ENCODE data around the gene ADGRL4. TPM values are rescaled to one million over a fixed set of nuclear protein-coding genes. Genes with fewer than 3 reads are reported as not detected.

Gene ADGRL4
- total RNA-seq (2014; rRNA removed; shearing (Covaris generic)) (0.24 and 1.3 TPM in 2 replicates), polyA plus RNA-seq (2016; fragmentation: Nextera tagmentation; extraction: Ambion mirVana) (0.31 and 0.32 TPM in 2 replicates)
- long read RNA-seq, partial matches to known transcripts: 1 of 1 reads
- long read RNA-seq, other reads (novel, unspliced or antisense): 0 of 1 reads

DNA sequence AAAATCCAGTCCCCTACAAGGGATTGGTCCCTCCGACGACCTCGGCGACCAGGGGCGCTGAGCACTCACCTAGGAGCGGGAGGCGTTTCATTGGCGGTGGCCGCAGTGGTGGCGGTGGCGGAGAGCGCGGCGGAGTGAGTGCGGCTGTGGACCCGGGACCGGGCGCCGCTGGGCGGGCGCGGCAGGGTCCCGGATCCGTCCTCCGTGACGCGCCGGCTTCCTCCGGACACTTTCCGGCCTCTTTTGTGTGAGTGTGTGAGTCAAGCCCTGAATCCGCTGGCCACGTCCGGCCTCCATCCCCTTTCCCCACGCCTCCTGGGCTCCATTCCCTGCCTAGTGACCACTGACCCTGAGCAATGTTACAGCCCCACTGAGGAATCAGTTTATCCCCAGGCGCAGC lies at the start of gene ADGRL4:
Gene ADGRL4 (minus strand): TSS at position 167 of the 400 bp plus-strand sequence. CDS start 76 bp downstream, at position 91.
- H3K4me3 ChIP-seq: peak within 1 kb of the TSS; percentile 67
- Mint-ChIP-seq H3K9me3 (no peaks in the 10 kb centered on the region), H3K27ac (peak within 1 kb of the TSS; percentile 78; the same call in 1 of the 2 replicates), H3K4me3 (peak within 1 kb of the TSS; percentile 88), H3K4me1 (peaks cover 13% of the 10 kb centered on the region), H3K36me3 (ENCODE audit: low read depth) (no peaks in the 10 kb centered on the region), H3K27me3 (ENCODE audit: insufficient read depth, low read depth, poor library complexity) (peaks cover 2% of the 10 kb centered on the region)
- no peak for TF ChIP-seq EZH2 (IDR thresholded peaks at IDR 0.05; ENCODE audit: low read depth, unreplicated experiment)
- peak; percentile 36; the same call in 1 of the 2 replicates for TF ChIP-seq CREB1 (CRISPR knock-in tag; IDR thresholded peaks at IDR 0.05; ENCODE audit: low read depth)
- H3K4me2 ChIP-seq: peak within 1 kb of the TSS; percentile 83
- H3F3A ChIP-seq (replicated peaks; ENCODE audit: low read depth): no peaks in the 10 kb centered on the region
- H2AFZ ChIP-seq: peak within 1 kb of the TSS; percentile 99
- H3K27me3 ChIP-seq (ENCODE audit: insufficient read depth): no peaks in the 10 kb centered on the region
- no peaks in the 10 kb centered on the region for H3K4me1 ChIP-seq (ENCODE audit: insufficient read depth)
- H3K79me2 ChIP-seq (replicated peaks; ENCODE audit: insufficient read depth): no peaks in the 10 kb centered on the region
- peak; percentile 74 for DNase-seq (ENCODE audit: low spot score)
- no peaks in the 10 kb centered on the region for H3K9me2 ChIP-seq (ENCODE audit: insufficient read depth)
- H3K36me3 ChIP-seq (ENCODE audit: insufficient read depth): no peaks in the 10 kb centered on the region
- ATAC-seq: peak; percentile 100
- no peak within 1 kb of the TSS for H3K27ac ChIP-seq (ENCODE audit: low read depth)
- H4K20me1 ChIP-seq (replicated peaks; ENCODE audit: insufficient read depth): no peaks in the 10 kb centered on the region

- H3K27me3 ChIP-seq (ENCODE audit: insufficient read depth): no peaks in the 10 kb centered on the region
- H3K27ac ChIP-seq (ENCODE audit: low read depth): no peak overlapping the region
- DNase-seq (ENCODE audit: low spot score): no peak
- H3K27ac Mint-ChIP-seq: no peak overlapping the region
- H3F3A ChIP-seq (replicated peaks; ENCODE audit: low read depth): no peaks in the 10 kb centered on the region
- H3K4me3 Mint-ChIP-seq: no peak overlapping the region
- peaks cover 14% of the 10 kb centered on the region for H3K4me1 Mint-ChIP-seq
- no peaks in the 10 kb centered on the region for H4K20me1 ChIP-seq (replicated peaks; ENCODE audit: insufficient read depth)
- no peaks in the 10 kb centered on the region for H3K9me2 ChIP-seq (ENCODE audit: insufficient read depth)
- no peak overlapping the region for H3K4me3 ChIP-seq
- 0 out of 2 replicates have a peak, but pooled peaks cover 6% of the 10 kb centered on the region for H3K4me1 ChIP-seq (ENCODE audit: insufficient read depth)
- H3K9me3 Mint-ChIP-seq: no peaks in the 10 kb centered on the region
- no peak overlapping the region for H2AFZ ChIP-seq
- peaks cover 1% of the 10 kb centered on the region for H3K27me3 Mint-ChIP-seq (ENCODE audit: insufficient read depth, low read depth, poor library complexity)
- no peaks in the 10 kb centered on the region for H3K79me2 ChIP-seq (replicated peaks; ENCODE audit: insufficient read depth)
- no peaks in the 10 kb centered on the region; the same call in 2 of the 3 replicates for H3K36me3 Mint-ChIP-seq (ENCODE audit: low read depth)
- no peak overlapping the region for H3K4me2 ChIP-seq
- H3K36me3 ChIP-seq (ENCODE audit: insufficient read depth): no peaks in the 10 kb centered on the region
- ATAC-seq: no peak
- TF ChIP-seq, protein P1, sequence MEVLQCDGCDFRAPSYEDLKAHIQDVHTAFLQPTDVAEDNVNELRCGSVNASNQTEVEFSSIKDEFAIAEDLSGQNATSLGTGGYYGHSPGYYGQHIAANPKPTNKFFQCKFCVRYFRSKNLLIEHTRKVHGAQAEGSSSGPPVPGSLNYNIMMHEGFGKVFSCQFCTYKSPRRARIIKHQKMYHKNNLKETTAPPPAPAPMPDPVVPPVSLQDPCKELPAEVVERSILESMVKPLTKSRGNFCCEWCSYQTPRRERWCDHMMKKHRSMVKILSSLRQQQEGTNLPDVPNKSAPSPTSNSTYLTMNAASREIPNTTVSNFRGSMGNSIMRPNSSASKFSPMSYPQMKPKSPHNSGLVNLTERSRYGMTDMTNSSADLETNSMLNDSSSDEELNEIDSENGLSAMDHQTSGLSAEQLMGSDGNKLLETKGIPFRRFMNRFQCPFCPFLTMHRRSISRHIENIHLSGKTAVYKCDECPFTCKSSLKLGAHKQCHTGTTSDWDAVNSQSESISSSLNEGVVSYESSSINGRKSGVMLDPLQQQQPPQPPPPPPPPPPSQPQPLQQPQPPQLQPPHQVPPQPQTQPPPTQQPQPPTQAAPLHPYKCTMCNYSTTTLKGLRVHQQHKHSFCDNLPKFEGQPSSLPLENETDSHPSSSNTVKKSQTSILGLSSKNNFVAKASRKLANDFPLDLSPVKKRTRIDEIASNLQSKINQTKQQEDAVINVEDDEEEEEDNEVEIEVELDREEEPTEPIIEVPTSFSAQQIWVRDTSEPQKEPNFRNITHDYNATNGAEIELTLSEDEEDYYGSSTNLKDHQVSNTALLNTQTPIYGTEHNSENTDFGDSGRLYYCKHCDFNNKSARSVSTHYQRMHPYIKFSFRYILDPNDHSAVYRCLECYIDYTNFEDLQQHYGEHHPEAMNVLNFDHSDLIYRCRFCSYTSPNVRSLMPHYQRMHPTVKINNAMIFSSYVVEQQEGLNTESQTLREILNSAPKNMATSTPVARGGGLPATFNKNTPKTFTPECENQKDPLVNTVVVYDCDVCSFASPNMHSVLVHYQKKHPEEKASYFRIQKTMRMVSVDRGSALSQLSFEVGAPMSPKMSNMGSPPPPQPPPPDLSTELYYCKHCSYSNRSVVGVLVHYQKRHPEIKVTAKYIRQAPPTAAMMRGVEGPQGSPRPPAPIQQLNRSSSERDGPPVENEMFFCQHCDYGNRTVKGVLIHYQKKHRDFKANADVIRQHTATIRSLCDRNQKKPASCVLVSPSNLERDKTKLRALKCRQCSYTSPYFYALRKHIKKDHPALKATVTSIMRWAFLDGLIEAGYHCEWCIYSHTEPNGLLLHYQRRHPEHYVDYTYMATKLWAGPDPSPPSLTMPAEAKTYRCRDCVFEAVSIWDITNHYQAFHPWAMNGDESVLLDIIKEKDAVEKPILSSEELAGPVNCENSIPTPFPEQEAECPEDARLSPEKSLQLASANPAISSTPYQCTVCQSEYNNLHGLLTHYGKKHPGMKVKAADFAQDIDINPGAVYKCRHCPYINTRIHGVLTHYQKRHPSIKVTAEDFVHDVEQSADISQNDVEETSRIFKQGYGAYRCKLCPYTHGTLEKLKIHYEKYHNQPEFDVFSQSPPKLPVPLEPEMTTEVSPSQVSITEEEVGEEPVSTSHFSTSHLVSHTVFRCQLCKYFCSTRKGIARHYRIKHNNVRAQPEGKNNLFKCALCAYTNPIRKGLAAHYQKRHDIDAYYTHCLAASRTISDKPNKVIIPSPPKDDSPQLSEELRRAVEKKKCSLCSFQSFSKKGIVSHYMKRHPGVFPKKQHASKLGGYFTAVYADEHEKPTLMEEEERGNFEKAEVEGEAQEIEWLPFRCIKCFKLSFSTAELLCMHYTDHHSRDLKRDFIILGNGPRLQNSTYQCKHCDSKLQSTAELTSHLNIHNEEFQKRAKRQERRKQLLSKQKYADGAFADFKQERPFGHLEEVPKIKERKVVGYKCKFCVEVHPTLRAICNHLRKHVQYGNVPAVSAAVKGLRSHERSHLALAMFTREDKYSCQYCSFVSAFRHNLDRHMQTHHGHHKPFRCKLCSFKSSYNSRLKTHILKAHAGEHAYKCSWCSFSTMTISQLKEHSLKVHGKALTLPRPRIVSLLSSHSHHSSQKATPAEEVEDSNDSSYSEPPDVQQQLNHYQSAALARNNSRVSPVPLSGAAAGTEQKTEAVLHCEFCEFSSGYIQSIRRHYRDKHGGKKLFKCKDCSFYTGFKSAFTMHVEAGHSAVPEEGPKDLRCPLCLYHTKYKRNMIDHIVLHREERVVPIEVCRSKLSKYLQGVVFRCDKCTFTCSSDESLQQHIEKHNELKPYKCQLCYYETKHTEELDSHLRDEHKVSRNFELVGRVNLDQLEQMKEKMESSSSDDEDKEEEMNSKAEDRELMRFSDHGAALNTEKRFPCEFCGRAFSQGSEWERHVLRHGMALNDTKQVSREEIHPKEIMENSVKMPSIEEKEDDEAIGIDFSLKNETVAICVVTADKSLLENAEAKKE (CRISPR knock-in tag; IDR thresholded peaks at IDR 0.05): no peak
- TF ChIP-seq STAT1 (IDR thresholded peaks at IDR 0.05; ENCODE audit: unreplicated experiment): no peak
- TF ChIP-seq, protein P2, sequence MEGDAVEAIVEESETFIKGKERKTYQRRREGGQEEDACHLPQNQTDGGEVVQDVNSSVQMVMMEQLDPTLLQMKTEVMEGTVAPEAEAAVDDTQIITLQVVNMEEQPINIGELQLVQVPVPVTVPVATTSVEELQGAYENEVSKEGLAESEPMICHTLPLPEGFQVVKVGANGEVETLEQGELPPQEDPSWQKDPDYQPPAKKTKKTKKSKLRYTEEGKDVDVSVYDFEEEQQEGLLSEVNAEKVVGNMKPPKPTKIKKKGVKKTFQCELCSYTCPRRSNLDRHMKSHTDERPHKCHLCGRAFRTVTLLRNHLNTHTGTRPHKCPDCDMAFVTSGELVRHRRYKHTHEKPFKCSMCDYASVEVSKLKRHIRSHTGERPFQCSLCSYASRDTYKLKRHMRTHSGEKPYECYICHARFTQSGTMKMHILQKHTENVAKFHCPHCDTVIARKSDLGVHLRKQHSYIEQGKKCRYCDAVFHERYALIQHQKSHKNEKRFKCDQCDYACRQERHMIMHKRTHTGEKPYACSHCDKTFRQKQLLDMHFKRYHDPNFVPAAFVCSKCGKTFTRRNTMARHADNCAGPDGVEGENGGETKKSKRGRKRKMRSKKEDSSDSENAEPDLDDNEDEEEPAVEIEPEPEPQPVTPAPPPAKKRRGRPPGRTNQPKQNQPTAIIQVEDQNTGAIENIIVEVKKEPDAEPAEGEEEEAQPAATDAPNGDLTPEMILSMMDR (conservative IDR thresholded peaks at IDR 0.05; ENCODE audit: low read depth in 2 of 2): no peak
- no peak for TF ChIP-seq REST (IDR thresholded peaks at IDR 0.05; ENCODE audit: unreplicated experiment)
- TF ChIP-seq CREB1 (CRISPR knock-in tag; IDR thresholded peaks at IDR 0.05; ENCODE audit: low read depth): no peak
- TF ChIP-seq POLR2AphosphoS5 (IDR thresholded peaks at IDR 0.05; ENCODE audit: low read depth): no peak
- TF ChIP-seq EZH2phosphoT487 (IDR thresholded peaks at IDR 0.05; ENCODE audit: unreplicated experiment): no peak
Observed at GRCh38 chr1:79055856-79056255, 49.3 kb upstream of the ADGRL4 start.

All from GM23338 (cell line).